DND-41 (cell line): ENCODE measurements around the gene KPTN.

Experiments used
- EZH2 ChIP-seq: IDR thresholded peaks from 3 replicates; pipeline ENCODE4 v1.6.1; 2012; ENCODE audit warnings: borderline replicate concordance, low read depth, mild to moderate bottlenecking, moderate library complexity, low read length, inconsistent platforms; ENCODE audit not compliant: severe bottlenecking
- TF ChIP-seq, protein P1 (sequence below): IDR thresholded peaks from 2 replicates; pipeline ENCODE4 v1.5.1; 2012; ENCODE audit warnings: borderline replicate concordance, low read length, moderate library complexity, mild to moderate bottlenecking; ENCODE audit not compliant: poor library complexity, severe bottlenecking; ENCODE audit errors: extremely low read depth

DNA sequence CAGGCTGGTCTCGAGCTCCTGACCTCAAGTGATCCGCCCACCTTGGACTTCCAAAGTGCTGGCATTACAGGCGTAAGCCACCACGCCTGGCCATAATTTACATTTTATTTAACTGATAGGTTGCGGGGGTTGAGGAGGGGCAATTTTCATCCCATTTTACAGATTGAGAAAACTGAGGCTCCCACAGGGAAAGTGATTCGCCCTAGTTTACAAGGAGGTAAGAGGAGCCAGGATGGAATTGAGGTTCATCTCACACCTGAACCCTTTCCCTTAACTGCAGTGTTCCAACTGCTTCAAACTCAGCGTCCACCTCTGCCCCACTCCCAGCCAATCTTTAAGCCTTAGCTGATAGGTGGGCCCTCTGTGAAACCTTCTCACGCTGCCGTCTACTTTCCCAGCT lies 34.8 kb upstream of the KPTN start:
- no peak for TF ChIP-seq EZH2
- TF ChIP-seq, protein P1, sequence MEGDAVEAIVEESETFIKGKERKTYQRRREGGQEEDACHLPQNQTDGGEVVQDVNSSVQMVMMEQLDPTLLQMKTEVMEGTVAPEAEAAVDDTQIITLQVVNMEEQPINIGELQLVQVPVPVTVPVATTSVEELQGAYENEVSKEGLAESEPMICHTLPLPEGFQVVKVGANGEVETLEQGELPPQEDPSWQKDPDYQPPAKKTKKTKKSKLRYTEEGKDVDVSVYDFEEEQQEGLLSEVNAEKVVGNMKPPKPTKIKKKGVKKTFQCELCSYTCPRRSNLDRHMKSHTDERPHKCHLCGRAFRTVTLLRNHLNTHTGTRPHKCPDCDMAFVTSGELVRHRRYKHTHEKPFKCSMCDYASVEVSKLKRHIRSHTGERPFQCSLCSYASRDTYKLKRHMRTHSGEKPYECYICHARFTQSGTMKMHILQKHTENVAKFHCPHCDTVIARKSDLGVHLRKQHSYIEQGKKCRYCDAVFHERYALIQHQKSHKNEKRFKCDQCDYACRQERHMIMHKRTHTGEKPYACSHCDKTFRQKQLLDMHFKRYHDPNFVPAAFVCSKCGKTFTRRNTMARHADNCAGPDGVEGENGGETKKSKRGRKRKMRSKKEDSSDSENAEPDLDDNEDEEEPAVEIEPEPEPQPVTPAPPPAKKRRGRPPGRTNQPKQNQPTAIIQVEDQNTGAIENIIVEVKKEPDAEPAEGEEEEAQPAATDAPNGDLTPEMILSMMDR, result no peak
